Measurements from ENCODE around the gene CDH4.

- TF ChIP-seq, protein P1, sequence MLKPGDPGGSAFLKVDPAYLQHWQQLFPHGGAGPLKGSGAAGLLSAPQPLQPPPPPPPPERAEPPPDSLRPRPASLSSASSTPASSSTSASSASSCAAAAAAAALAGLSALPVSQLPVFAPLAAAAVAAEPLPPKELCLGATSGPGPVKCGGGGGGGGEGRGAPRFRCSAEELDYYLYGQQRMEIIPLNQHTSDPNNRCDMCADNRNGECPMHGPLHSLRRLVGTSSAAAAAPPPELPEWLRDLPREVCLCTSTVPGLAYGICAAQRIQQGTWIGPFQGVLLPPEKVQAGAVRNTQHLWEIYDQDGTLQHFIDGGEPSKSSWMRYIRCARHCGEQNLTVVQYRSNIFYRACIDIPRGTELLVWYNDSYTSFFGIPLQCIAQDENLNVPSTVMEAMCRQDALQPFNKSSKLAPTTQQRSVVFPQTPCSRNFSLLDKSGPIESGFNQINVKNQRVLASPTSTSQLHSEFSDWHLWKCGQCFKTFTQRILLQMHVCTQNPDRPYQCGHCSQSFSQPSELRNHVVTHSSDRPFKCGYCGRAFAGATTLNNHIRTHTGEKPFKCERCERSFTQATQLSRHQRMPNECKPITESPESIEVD (tag by site-specific recombination; IDR thresholded peaks at IDR 0.05) = no peak
- TF ChIP-seq, protein P2, sequence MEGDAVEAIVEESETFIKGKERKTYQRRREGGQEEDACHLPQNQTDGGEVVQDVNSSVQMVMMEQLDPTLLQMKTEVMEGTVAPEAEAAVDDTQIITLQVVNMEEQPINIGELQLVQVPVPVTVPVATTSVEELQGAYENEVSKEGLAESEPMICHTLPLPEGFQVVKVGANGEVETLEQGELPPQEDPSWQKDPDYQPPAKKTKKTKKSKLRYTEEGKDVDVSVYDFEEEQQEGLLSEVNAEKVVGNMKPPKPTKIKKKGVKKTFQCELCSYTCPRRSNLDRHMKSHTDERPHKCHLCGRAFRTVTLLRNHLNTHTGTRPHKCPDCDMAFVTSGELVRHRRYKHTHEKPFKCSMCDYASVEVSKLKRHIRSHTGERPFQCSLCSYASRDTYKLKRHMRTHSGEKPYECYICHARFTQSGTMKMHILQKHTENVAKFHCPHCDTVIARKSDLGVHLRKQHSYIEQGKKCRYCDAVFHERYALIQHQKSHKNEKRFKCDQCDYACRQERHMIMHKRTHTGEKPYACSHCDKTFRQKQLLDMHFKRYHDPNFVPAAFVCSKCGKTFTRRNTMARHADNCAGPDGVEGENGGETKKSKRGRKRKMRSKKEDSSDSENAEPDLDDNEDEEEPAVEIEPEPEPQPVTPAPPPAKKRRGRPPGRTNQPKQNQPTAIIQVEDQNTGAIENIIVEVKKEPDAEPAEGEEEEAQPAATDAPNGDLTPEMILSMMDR (tag by site-specific recombination; IDR thresholded peaks at IDR 0.05) = no peak
- TF ChIP-seq, protein P3, sequence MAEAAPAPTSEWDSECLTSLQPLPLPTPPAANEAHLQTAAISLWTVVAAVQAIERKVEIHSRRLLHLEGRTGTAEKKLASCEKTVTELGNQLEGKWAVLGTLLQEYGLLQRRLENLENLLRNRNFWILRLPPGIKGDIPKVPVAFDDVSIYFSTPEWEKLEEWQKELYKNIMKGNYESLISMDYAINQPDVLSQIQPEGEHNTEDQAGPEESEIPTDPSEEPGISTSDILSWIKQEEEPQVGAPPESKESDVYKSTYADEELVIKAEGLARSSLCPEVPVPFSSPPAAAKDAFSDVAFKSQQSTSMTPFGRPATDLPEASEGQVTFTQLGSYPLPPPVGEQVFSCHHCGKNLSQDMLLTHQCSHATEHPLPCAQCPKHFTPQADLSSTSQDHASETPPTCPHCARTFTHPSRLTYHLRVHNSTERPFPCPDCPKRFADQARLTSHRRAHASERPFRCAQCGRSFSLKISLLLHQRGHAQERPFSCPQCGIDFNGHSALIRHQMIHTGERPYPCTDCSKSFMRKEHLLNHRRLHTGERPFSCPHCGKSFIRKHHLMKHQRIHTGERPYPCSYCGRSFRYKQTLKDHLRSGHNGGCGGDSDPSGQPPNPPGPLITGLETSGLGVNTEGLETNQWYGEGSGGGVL (tag by site-specific recombination; IDR thresholded peaks at IDR 0.05) = no peak
- TF ChIP-seq ZNF202 (tag by site-specific recombination; IDR thresholded peaks at IDR 0.05; ENCODE audit: borderline replicate concordance) (no peak), ZNF266 (tag by site-specific recombination; IDR thresholded peaks at IDR 0.05; ENCODE audit: low read depth) (no peak), ZNF138 (tag by site-specific recombination; IDR thresholded peaks at IDR 0.05; ENCODE audit: borderline replicate concordance) (no peak), SP2 (tag by site-specific recombination; IDR thresholded peaks at IDR 0.05) (no peak), ZNF324 (tag by site-specific recombination; IDR thresholded peaks at IDR 0.05) (no peak), KLF9 (tag by site-specific recombination; IDR thresholded peaks at IDR 0.05; ENCODE audit: low read depth) (no peak)
Measured at GRCh38 chr20:61770113-61770585, 518.1 kb downstream of the CDH4 start.
